Spleen (tissue), 7 donors: ENCODE results near the gene FBN3.
"Not testable (repeated sequence)": the region's sequence is repeated elsewhere in the genome, so short reads cannot be mapped to it uniquely, and the experiment has no call there.

ENCODE experiments used
- CTCF ChIP-seq, 11 experiments: fragments of 200-600 bp in 7 of 11; fragments of 450-650 bp in 4 of 11; sonication (generic) in 4 of 11; IDR thresholded peaks in 8 of 11; conservative IDR thresholded peaks in 3 of 11; 1 replicate in 7 of 11; 2 replicates in 4 of 11; pipeline versions ENCODE4 v1.4.0 to v1.8.0; 2016 to 2021; ENCODE audit warnings: antibody characterized with exemption in 11 of 11, inconsistent platforms in 4 of 11, mild to moderate bottlenecking in 1 of 11
- POLR2A ChIP-seq, 3 donors: fragments of 450-650 bp; IDR thresholded peaks; one replicate each; pipeline ENCODE4 v1.5.1; 2017; ENCODE audit warnings: antibody characterized with exemption in 3 of 3, mild to moderate bottlenecking in 1 of 3
- POLR2AphosphoS5 ChIP-seq, 3 donors: sonication (generic); formaldehyde crosslinking; IDR thresholded peaks; one replicate each; pipeline ENCODE4 v1.5.1; 2017; ENCODE audit warnings: antibody characterized with exemption in 3 of 3
- donor health status: DM: no; HTN: no; CAD: no; lungs with moderate emphysema.
- donor health status: DM: no; HTN: no; CAD: no.
- donor health status: DM: no; HTN: no; CAD: no.

- not testable (repeated sequence) for TF ChIP-seq POLR2AphosphoS5 (IDR thresholded peaks at IDR 0.05); CTCF (IDR thresholded peaks at IDR 0.05 in 8 of 11, conservative IDR thresholded peaks at IDR 0.05 in 3 of 11); POLR2A (IDR thresholded peaks at IDR 0.05)
Observed at GRCh38 chr19:8101910-8102309, 47.5 kb downstream of the FBN3 start.
